ENCODE results near the gene CCDC88C.

- TF ChIP-seq CTCF (conservative IDR thresholded peaks at IDR 0.05; ENCODE audit: low read depth in 2 of 2): no peak
- no peak for TF ChIP-seq REST (IDR thresholded peaks at IDR 0.05; ENCODE audit: unreplicated experiment)
- TF ChIP-seq POLR2AphosphoS5 (IDR thresholded peaks at IDR 0.05; ENCODE audit: low read depth): no peak
- TF ChIP-seq CREB1 (CRISPR knock-in tag; IDR thresholded peaks at IDR 0.05; ENCODE audit: low read depth): no peak
- no peak for TF ChIP-seq JUNB (IDR thresholded peaks at IDR 0.05; ENCODE audit: unreplicated experiment)
Measured at GRCh38 chr14:91223028-91223783, 194.4 kb downstream of the CCDC88C start.
